ENCODE measurements around the gene MTF1.

The MTF1 gene

DNA sequence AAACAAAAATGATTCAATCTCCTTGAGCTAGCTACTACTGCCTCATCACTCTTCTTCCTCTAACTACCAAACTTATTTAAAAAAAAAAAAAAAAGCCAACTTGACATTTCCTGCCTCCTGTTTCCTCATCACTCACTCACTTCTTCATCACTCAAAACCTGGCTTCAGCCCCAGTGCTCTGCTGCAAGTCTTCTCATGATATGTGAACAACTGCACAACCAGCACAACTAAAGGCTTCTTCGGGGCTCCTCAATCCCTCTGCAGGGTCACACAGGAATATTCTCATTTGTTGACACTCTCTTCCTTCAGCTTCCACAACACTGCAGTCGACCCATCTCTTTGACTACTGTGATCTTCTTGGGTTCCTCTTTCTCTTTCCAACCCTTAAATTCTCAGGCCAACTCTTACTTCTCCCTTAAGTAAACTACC is 7.6 kb downstream of the MTF1 start:
- peaks cover 2 to 11% of the 10 kb centered on the region in 2 donors for H3K36me3 ChIP-seq (ENCODE audit: control insufficient read depth in 1 of 2, insufficient read depth in 2 of 2, low read length in 2 of 2)
- no peak overlapping the region for H3K4me3 ChIP-seq (ENCODE audit: low read depth in 1 of 2, low read length in 2 of 2)

GRCh38 chr1:37851262-37851661 is 8.1 kb downstream of the MTF1 start:
- Histone ChIP-seq H3K36me3 (ENCODE audit: control insufficient read depth in 1 of 2, insufficient read depth in 2 of 2, low read length in 2 of 2) (peaks cover 0 to 10% of the 10 kb centered on the region in 2 donors), H3K4me1 (ENCODE audit: control insufficient read depth in 1 of 2, insufficient read depth in 2 of 2, low read length in 2 of 2) (peaks cover 9 to 17% of the 10 kb centered on the region in 2 donors), H3K4me3 (ENCODE audit: low read depth in 1 of 2, low read length in 2 of 2) (no peak overlapping the region), H3K9me3 (ENCODE audit: control insufficient read depth in 1 of 2, low read length in 2 of 2) (no peaks in the 10 kb centered on the region), H3K27me3 (ENCODE audit: control insufficient read depth in 1 of 2, insufficient read depth in 2 of 2, low read length in 2 of 2) (no peaks in the 10 kb centered on the region), H3K27ac (ENCODE audit: low read depth, low read length) (no peak overlapping the region), H3K9ac (ENCODE audit: low read depth in 1 of 2, low read length in 2 of 2) (no peak overlapping the region)

More for the DNA sequence above, 7.6 kb downstream of the MTF1 start:
- Histone ChIP-seq H3K4me1 (ENCODE audit: control insufficient read depth in 1 of 2, insufficient read depth in 2 of 2, low read length in 2 of 2) (peaks cover 6 to 14% of the 10 kb centered on the region in 2 donors), H3K9ac (ENCODE audit: low read depth in 1 of 2, low read length in 2 of 2) (no peak overlapping the region), H3K27ac (ENCODE audit: low read depth, low read length) (no peak overlapping the region), H3K9me3 (ENCODE audit: control insufficient read depth in 1 of 2, low read length in 2 of 2) (no peaks in the 10 kb centered on the region), H3K27me3 (ENCODE audit: control insufficient read depth in 1 of 2, insufficient read depth in 2 of 2, low read length in 2 of 2) (no peaks in the 10 kb centered on the region)

DNA sequence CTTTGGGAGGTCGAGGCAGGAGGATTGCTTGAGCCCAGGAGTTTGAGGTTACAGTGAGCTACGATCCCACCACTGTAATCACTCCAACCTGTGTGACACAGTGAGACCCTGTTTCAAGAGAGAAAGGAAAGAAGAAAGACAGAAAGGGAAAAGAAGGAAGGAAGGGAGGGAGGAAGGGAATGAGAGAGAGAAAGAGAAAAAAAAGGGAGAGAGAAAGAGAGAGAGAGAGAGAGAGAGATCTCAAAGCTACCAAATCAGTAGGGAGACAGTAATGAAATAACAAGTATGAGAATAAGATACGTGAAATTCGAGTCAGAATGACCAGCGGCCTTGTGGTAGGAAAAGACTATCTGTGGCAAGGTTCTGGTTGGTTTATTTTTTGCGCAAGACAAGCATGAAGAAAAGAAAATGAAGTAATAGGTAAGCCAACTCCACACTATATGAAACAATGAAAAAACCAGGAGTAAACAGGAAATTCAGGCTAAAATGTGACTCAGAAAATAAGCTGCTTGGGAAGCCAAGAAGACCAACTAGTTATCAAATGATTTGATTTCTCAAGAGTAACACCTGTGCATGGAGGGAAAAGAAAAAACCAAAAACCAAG is 8.9 kb downstream of the MTF1 start:
- no peaks in the 10 kb centered on the region for H3K27me3 ChIP-seq (ENCODE audit: control insufficient read depth in 1 of 2, insufficient read depth in 2 of 2, low read length in 2 of 2)
- H3K4me1 ChIP-seq (ENCODE audit: control insufficient read depth in 1 of 2, insufficient read depth in 2 of 2, low read length in 2 of 2) = peaks cover 10 to 22% of the 10 kb centered on the region in 2 donors

DNA sequence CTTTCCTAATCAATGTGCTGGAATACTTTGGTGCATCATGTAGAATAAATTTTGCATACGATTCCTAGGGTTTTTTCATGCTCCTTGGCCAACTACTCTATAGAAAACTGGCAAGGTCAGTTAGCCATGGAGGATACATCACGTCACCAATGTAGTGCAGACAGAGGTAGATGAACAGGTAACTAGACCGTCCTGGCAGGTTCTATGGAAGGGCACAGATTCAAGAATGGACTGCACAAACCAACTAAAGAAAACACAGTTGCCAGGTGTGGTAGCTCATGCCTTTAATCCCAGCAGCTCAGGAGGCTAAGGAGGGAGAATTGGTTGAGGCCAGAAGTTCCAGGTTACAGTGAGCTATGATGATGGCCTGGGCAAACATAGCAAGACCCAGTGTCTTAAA is 9.9 kb downstream of the MTF1 start:
- no peaks in the 10 kb centered on the region for H3K9me3 ChIP-seq (ENCODE audit: control insufficient read depth in 1 of 2, low read length in 2 of 2)
- peaks cover 0 to 3% of the 10 kb centered on the region in 2 donors for H3K36me3 ChIP-seq (ENCODE audit: control insufficient read depth in 1 of 2, insufficient read depth in 2 of 2, low read length in 2 of 2)
- no peak overlapping the region for H3K9ac ChIP-seq (ENCODE audit: low read depth in 1 of 2, low read length in 2 of 2)
- no peak overlapping the region for H3K27ac ChIP-seq (ENCODE audit: low read depth, low read length)
- H3K4me3 ChIP-seq (ENCODE audit: low read depth in 1 of 2, low read length in 2 of 2) = no peak overlapping the region
- H3K27me3 ChIP-seq (ENCODE audit: control insufficient read depth in 1 of 2, insufficient read depth in 2 of 2, low read length in 2 of 2) = no peaks in the 10 kb centered on the region
- peaks cover 10 to 31% of the 10 kb centered on the region in 2 donors for H3K4me1 ChIP-seq (ENCODE audit: control insufficient read depth in 1 of 2, insufficient read depth in 2 of 2, low read length in 2 of 2)

More for the DNA sequence above, 8.9 kb downstream of the MTF1 start:
- Histone ChIP-seq H3K27ac (ENCODE audit: low read depth, low read length) (no peak overlapping the region), H3K4me3 (ENCODE audit: low read depth in 1 of 2, low read length in 2 of 2) (no peak overlapping the region), H3K9ac (ENCODE audit: low read depth in 1 of 2, low read length in 2 of 2) (no peak overlapping the region), H3K36me3 (ENCODE audit: control insufficient read depth in 1 of 2, insufficient read depth in 2 of 2, low read length in 2 of 2) (peaks cover 0 to 9% of the 10 kb centered on the region in 2 donors), H3K9me3 (ENCODE audit: control insufficient read depth in 1 of 2, low read length in 2 of 2) (no peaks in the 10 kb centered on the region)

- no peaks in the 10 kb centered on the region for H3K27me3 ChIP-seq (ENCODE audit: control insufficient read depth in 1 of 2, insufficient read depth in 2 of 2, low read length in 2 of 2)
- H3K36me3 ChIP-seq (ENCODE audit: control insufficient read depth in 1 of 2, insufficient read depth in 2 of 2, low read length in 2 of 2) = peaks cover 0 to 3% of the 10 kb centered on the region in 2 donors
- H3K4me1 ChIP-seq (ENCODE audit: control insufficient read depth in 1 of 2, insufficient read depth in 2 of 2, low read length in 2 of 2) = peaks cover 10 to 28% of the 10 kb centered on the region in 2 donors
- H3K4me3 ChIP-seq (ENCODE audit: low read depth in 1 of 2, low read length in 2 of 2) = peak overlapping the region; percentile 30 to 58
- H3K27ac ChIP-seq (ENCODE audit: low read depth, low read length) = no peak overlapping the region
- H3K9ac ChIP-seq (ENCODE audit: low read depth in 1 of 2, low read length in 2 of 2) = peak overlapping the region in 1 of 2 donors; percentile 33
- no peaks in the 10 kb centered on the region for H3K9me3 ChIP-seq (ENCODE audit: control insufficient read depth in 1 of 2, low read length in 2 of 2)
Observed at GRCh38 chr1:37846647-37847339, 12.6 kb downstream of the MTF1 start.

- no peaks in the 10 kb centered on the region for H3K27me3 ChIP-seq (ENCODE audit: control insufficient read depth in 1 of 2, insufficient read depth in 2 of 2, low read length in 2 of 2)
- H3K9ac ChIP-seq (ENCODE audit: low read depth in 1 of 2, low read length in 2 of 2) = no peak overlapping the region
- peaks cover 10 to 27% of the 10 kb centered on the region in 2 donors for H3K4me1 ChIP-seq (ENCODE audit: control insufficient read depth in 1 of 2, insufficient read depth in 2 of 2, low read length in 2 of 2)
- no peak overlapping the region for H3K27ac ChIP-seq (ENCODE audit: low read depth, low read length)
- peaks cover 0 to 9% of the 10 kb centered on the region in 2 donors for H3K36me3 ChIP-seq (ENCODE audit: control insufficient read depth in 1 of 2, insufficient read depth in 2 of 2, low read length in 2 of 2)
- no peak overlapping the region for H3K4me3 ChIP-seq (ENCODE audit: low read depth in 1 of 2, low read length in 2 of 2)
- H3K9me3 ChIP-seq (ENCODE audit: control insufficient read depth in 1 of 2, low read length in 2 of 2) = no peaks in the 10 kb centered on the region
Observed at GRCh38 chr1:37845786-37846185, 13.6 kb downstream of the MTF1 start.

- Histone ChIP-seq H3K27ac (ENCODE audit: low read depth, low read length) (no peak overlapping the region), H3K4me3 (ENCODE audit: low read depth in 1 of 2, low read length in 2 of 2) (no peak overlapping the region), H3K4me1 (ENCODE audit: control insufficient read depth in 1 of 2, insufficient read depth in 2 of 2, low read length in 2 of 2) (peaks cover 10 to 27% of the 10 kb centered on the region in 2 donors), H3K27me3 (ENCODE audit: control insufficient read depth in 1 of 2, insufficient read depth in 2 of 2, low read length in 2 of 2) (no peaks in the 10 kb centered on the region), H3K36me3 (ENCODE audit: control insufficient read depth in 1 of 2, insufficient read depth in 2 of 2, low read length in 2 of 2) (peaks cover 0 to 13% of the 10 kb centered on the region in 2 donors), H3K9me3 (ENCODE audit: control insufficient read depth in 1 of 2, low read length in 2 of 2) (no peaks in the 10 kb centered on the region), H3K9ac (ENCODE audit: low read depth in 1 of 2, low read length in 2 of 2) (no peak overlapping the region)
Observed at GRCh38 chr1:37845049-37845646, 14.2 kb downstream of the MTF1 start.

GRCh38 chr1:37844536-37844935 is 14.9 kb downstream of the MTF1 start:
- Histone ChIP-seq H3K9ac (ENCODE audit: low read depth in 1 of 2, low read length in 2 of 2) (no peak overlapping the region), H3K27me3 (ENCODE audit: control insufficient read depth in 1 of 2, insufficient read depth in 2 of 2, low read length in 2 of 2) (no peaks in the 10 kb centered on the region), H3K9me3 (ENCODE audit: control insufficient read depth in 1 of 2, low read length in 2 of 2) (no peaks in the 10 kb centered on the region), H3K4me1 (ENCODE audit: control insufficient read depth in 1 of 2, insufficient read depth in 2 of 2, low read length in 2 of 2) (peaks cover 10 to 27% of the 10 kb centered on the region in 2 donors), H3K4me3 (ENCODE audit: low read depth in 1 of 2, low read length in 2 of 2) (no peak overlapping the region), H3K36me3 (ENCODE audit: control insufficient read depth in 1 of 2, insufficient read depth in 2 of 2, low read length in 2 of 2) (peaks cover 5 to 18% of the 10 kb centered on the region in 2 donors), H3K27ac (ENCODE audit: low read depth, low read length) (no peak overlapping the region)

- H3K9ac ChIP-seq (ENCODE audit: low read depth in 1 of 2, low read length in 2 of 2) = no peak overlapping the region
- no peaks in the 10 kb centered on the region for H3K9me3 ChIP-seq (ENCODE audit: control insufficient read depth in 1 of 2, low read length in 2 of 2)
- H3K36me3 ChIP-seq (ENCODE audit: control insufficient read depth in 1 of 2, insufficient read depth in 2 of 2, low read length in 2 of 2) = peaks cover 18 to 41% of the 10 kb centered on the region in 2 donors
- no peak overlapping the region for H3K27ac ChIP-seq (ENCODE audit: low read depth, low read length)
- H3K27me3 ChIP-seq (ENCODE audit: control insufficient read depth in 1 of 2, insufficient read depth in 2 of 2, low read length in 2 of 2) = no peaks in the 10 kb centered on the region
- H3K4me3 ChIP-seq (ENCODE audit: low read depth in 1 of 2, low read length in 2 of 2) = no peak overlapping the region
- H3K4me1 ChIP-seq (ENCODE audit: control insufficient read depth in 1 of 2, insufficient read depth in 2 of 2, low read length in 2 of 2) = peaks cover 4 to 18% of the 10 kb centered on the region in 2 donors
Observed at GRCh38 chr1:37841652-37842051, 17.7 kb downstream of the MTF1 start.

GRCh38 chr1:37840711-37841110 is 18.7 kb downstream of the MTF1 start:
- Histone ChIP-seq H3K9ac (ENCODE audit: low read depth in 1 of 2, low read length in 2 of 2) (no peak overlapping the region), H3K36me3 (ENCODE audit: control insufficient read depth in 1 of 2, insufficient read depth in 2 of 2, low read length in 2 of 2) (peaks cover 22 to 48% of the 10 kb centered on the region in 2 donors), H3K27ac (ENCODE audit: low read depth, low read length) (no peak overlapping the region), H3K4me3 (ENCODE audit: low read depth in 1 of 2, low read length in 2 of 2) (no peak overlapping the region), H3K27me3 (ENCODE audit: control insufficient read depth in 1 of 2, insufficient read depth in 2 of 2, low read length in 2 of 2) (no peaks in the 10 kb centered on the region), H3K4me1 (ENCODE audit: control insufficient read depth in 1 of 2, insufficient read depth in 2 of 2, low read length in 2 of 2) (peaks cover 0 to 9% of the 10 kb centered on the region in 2 donors), H3K9me3 (ENCODE audit: control insufficient read depth in 1 of 2, low read length in 2 of 2) (no peaks in the 10 kb centered on the region)

All from duodenal mucosa (tissue), 2 donors.